ENCODE data around the gene PIGQ.

GRCh38 chr16:560701-561412 is 8.9 kb upstream of the PIGQ start:
- TF ChIP-seq CTCF (IDR thresholded peaks at IDR 0.05) (no peak), POLR2A (IDR thresholded peaks at IDR 0.05) (no peak)
